Progenitor cell of endocrine pancreas (in vitro differentiated cells): ENCODE measurements around the gene NMNAT3. TPM values are rescaled to one million over a fixed set of nuclear protein-coding genes. Genes with fewer than 3 reads are reported as not detected.
A peak's percentile ranks its signal among the peaks of the same experiment; 100 is the strongest.

Experiments
- DNase-seq: peaks from one replicate; pipeline ENCODE4 v3.0.0; 2021; ENCODE audit warnings: low spot score; ENCODE audit not compliant: unreplicated experiment
- H3K27ac Mint-ChIP-seq: 2 replicates; pipeline ENCODE4 v1.8.0; 2021; ENCODE audit warnings: mild to moderate bottlenecking, moderate library complexity, mixed read lengths
- H3K27me3 Mint-ChIP-seq: 2 replicates; pipeline ENCODE4 v1.8.0; 2021; ENCODE audit warnings: mixed read lengths
- H3K36me3 Mint-ChIP-seq: 2 replicates; pipeline ENCODE4 v1.8.0; 2022; ENCODE audit warnings: mixed read lengths; ENCODE audit not compliant: insufficient read depth
- H3K4me1 Mint-ChIP-seq: 2 replicates; pipeline ENCODE4 v1.8.0; 2021; ENCODE audit warnings: low read depth, mixed read lengths
- H3K4me3 Mint-ChIP-seq: 2 replicates; pipeline ENCODE4 v1.8.0; 2021; ENCODE audit warnings: low read depth, mild to moderate bottlenecking, moderate library complexity, mixed read lengths
- H3K9me3 Mint-ChIP-seq: 2 replicates; pipeline ENCODE4 v1.8.0; 2021; ENCODE audit warnings: low read depth, mixed read lengths
- CTCF ChIP-seq: fragments of 200-600 bp; sonication (generic); IDR thresholded peaks from one replicate; pipeline ENCODE4 v1.5.0; 2021; ENCODE audit warnings: antibody characterized with exemption, mild to moderate bottlenecking; ENCODE audit not compliant: unreplicated experiment
- long read RNA-seq: library from polyadenylated mRNA; unstranded; transcript quantifications from one replicate; pipeline ENCODE4 v2.0.0, GENCODE V29; 2020
- total RNA-seq: library from RNA; stranded (reverse); gene quantifications from 2 replicates; pipeline ENCODE4 v1.2.1, GENCODE V29; 2021

NMNAT3 gene
- total RNA-seq: 3.5 and 4.5 TPM in 2 replicates
- long read RNA-seq, transcript NMNAT3-201 (6 exons, 1,569 nt): major isoform, 5 of 21 reads
- long read RNA-seq, partial matches to known transcripts: 3 of 21 reads
- long read RNA-seq, other reads (novel, unspliced or antisense): 9 of 21 reads

GRCh38 chr3:139677388-139678155 lies at the start of gene NMNAT3:
NMNAT3 (minus strand) TSS chr3:139677972; CDS start chr3:139627724, 50,248 bp downstream.
- H3K4me3 Mint-ChIP-seq: peak within 1 kb of the TSS; percentile 74
- DNase-seq: peak; percentile 81
- H3K27ac Mint-ChIP-seq: peak within 1 kb of the TSS; percentile 91
- TF ChIP-seq CTCF: peak; percentile 13
- peaks cover 49% of the 10 kb centered on the region for H3K27me3 Mint-ChIP-seq
- H3K4me1 Mint-ChIP-seq: peaks cover 2% of the 10 kb centered on the region
- no peaks in the 10 kb centered on the region for H3K9me3 Mint-ChIP-seq
- H3K36me3 Mint-ChIP-seq: no peaks in the 10 kb centered on the region

GRCh38 chr3:139721370-139721769 lies 43.6 kb upstream of the NMNAT3 start:
- Mint-ChIP-seq H3K36me3 (no peaks in the 10 kb centered on the region), H3K27me3 (peaks cover 19% of the 10 kb centered on the region), H3K27ac (no peak overlapping the region), H3K4me1 (peaks cover 3% of the 10 kb centered on the region), H3K4me3 (no peak overlapping the region), H3K9me3 (no peaks in the 10 kb centered on the region)
- no peak for TF ChIP-seq CTCF
- no peak for DNase-seq

GRCh38 chr3:139718415-139718814 lies 40.6 kb upstream of the NMNAT3 start:
- peaks cover 3% of the 10 kb centered on the region for H3K4me1 Mint-ChIP-seq
- H3K9me3 Mint-ChIP-seq: no peaks in the 10 kb centered on the region
- peak; percentile 21 for DNase-seq
- H3K27ac Mint-ChIP-seq: no peak overlapping the region
- no peak overlapping the region for H3K4me3 Mint-ChIP-seq
- TF ChIP-seq CTCF: peak; percentile 59
- peaks cover 15% of the 10 kb centered on the region for H3K27me3 Mint-ChIP-seq
- no peaks in the 10 kb centered on the region for H3K36me3 Mint-ChIP-seq

- Mint-ChIP-seq H3K4me1 (peaks cover 3% of the 10 kb centered on the region), H3K27ac (no peak overlapping the region), H3K27me3 (peaks cover 12% of the 10 kb centered on the region), H3K36me3 (no peaks in the 10 kb centered on the region), H3K9me3 (no peaks in the 10 kb centered on the region), H3K4me3 (no peak overlapping the region)
- DNase-seq: no peak
- no peak for TF ChIP-seq CTCF
These were observed 39.2 kb upstream of the NMNAT3 start for GRCh38 chr3:139716908-139717485.

- Mint-ChIP-seq H3K27ac (no peak overlapping the region), H3K4me1 (peaks cover 3% of the 10 kb centered on the region), H3K36me3 (no peaks in the 10 kb centered on the region), H3K9me3 (no peaks in the 10 kb centered on the region), H3K27me3 (peaks cover 7% of the 10 kb centered on the region), H3K4me3 (no peak overlapping the region)
- DNase-seq: no peak
- no peak for TF ChIP-seq CTCF
These were observed 38.1 kb upstream of the NMNAT3 start for GRCh38 chr3:139715743-139716360.
